ENCODE data around the gene PDE8B. TPM values are rescaled to one million over a fixed set of nuclear protein-coding genes. Genes with fewer than 3 reads are reported as not detected.
"Not testable (repeated sequence)": the region's sequence is repeated elsewhere in the genome, so short reads cannot be mapped to it uniquely, and the experiment has no call there.

PDE8B gene
- total RNA-seq, 1 experiment from 2014 or later, result 0.86 TPM

DNA sequence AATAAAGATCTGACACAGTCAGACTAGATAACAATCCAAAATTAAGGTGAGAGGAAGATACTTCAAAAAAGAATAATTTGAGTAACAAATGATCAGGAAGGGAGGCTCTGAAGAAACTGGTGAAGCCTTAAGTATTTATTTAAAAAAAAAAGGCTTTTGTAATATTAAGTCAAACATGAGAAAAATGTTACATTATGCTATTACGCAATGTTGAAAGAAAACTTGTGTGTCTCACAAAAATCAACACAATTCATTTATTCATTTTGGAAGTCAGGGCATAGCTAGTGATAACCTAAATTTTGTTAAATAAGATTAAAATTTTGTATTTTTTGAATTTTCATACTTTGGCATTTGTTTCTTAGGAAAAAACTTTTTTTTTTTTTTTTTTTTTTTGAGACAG is 253.4 kb downstream of the PDE8B start:
- ChIA-PET CTCF (no interaction called here), POLR2A (no interaction called here)
- H3K9me3 ChIP-seq, result no peaks in the 10 kb centered on the region
- peaks cover 8% of the 10 kb centered on the region; the same call in 1 of the 2 replicates for H3K4me1 ChIP-seq
- BruUV-seq (replicated peaks), result no TSS peak
- Mint-ChIP-seq H3K4me1 (ENCODE audit: low read depth, unreplicated experiment) (no peaks in the 10 kb centered on the region), H3K9me3 (ENCODE audit: unreplicated experiment) (no peaks in the 10 kb centered on the region), H3K36me3 (ENCODE audit: insufficient read depth, unreplicated experiment) (peaks cover 13% of the 10 kb centered on the region), H3K27ac (ENCODE audit: unreplicated experiment) (no peak overlapping the region), H3K27me3 (ENCODE audit: insufficient read depth, unreplicated experiment) (no peaks in the 10 kb centered on the region), H3K4me3 (ENCODE audit: unreplicated experiment) (no peak overlapping the region)
- TF ChIP-seq, protein P1, sequence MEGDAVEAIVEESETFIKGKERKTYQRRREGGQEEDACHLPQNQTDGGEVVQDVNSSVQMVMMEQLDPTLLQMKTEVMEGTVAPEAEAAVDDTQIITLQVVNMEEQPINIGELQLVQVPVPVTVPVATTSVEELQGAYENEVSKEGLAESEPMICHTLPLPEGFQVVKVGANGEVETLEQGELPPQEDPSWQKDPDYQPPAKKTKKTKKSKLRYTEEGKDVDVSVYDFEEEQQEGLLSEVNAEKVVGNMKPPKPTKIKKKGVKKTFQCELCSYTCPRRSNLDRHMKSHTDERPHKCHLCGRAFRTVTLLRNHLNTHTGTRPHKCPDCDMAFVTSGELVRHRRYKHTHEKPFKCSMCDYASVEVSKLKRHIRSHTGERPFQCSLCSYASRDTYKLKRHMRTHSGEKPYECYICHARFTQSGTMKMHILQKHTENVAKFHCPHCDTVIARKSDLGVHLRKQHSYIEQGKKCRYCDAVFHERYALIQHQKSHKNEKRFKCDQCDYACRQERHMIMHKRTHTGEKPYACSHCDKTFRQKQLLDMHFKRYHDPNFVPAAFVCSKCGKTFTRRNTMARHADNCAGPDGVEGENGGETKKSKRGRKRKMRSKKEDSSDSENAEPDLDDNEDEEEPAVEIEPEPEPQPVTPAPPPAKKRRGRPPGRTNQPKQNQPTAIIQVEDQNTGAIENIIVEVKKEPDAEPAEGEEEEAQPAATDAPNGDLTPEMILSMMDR (IDR thresholded peaks at IDR 0.05; ENCODE audit: insufficient read depth in 1 of 2, low read depth in 1 of 2, low read length in 1 of 2, severe bottlenecking in 1 of 2, unreplicated experiment in 1 of 2), result no peak
- no peak for DNase-seq
- intact Hi-C loops (cut with micrococcal nuclease; ENCODE audit: unreplicated experiment), result no loop called here
- H3K36me3 ChIP-seq (ENCODE audit: control insufficient read depth, insufficient read depth, low read length), result no peaks in the 10 kb centered on the region
- no peak overlapping the region for H3K4me3 ChIP-seq (ENCODE audit: low read depth, low read length)
- no peaks in the 10 kb centered on the region for H3K27me3 ChIP-seq (replicated peaks; ENCODE audit: control insufficient read depth, insufficient read depth, low read length)

DNA sequence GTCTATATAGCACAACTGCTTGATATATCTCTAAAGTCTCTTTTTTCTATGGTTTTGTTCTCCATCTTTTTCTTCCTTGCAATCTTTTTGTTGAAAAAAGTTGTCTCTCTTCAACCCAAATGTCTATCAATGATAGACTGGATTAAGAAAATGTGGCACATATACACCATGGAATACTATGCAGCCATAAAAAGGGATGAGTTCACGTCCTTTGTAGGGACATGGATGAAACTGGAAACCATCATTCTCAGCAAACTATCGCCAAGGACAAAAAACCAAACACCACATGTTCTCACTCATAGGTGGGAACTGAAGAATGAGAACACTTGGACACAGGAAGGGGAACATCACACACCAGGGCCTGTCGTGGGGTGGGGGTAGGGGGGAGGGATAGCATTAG is 258.4 kb downstream of the PDE8B start:
- H3K27ac Mint-ChIP-seq (ENCODE audit: unreplicated experiment); BruUV-seq (replicated peaks): not testable (repeated sequence)

DNA sequence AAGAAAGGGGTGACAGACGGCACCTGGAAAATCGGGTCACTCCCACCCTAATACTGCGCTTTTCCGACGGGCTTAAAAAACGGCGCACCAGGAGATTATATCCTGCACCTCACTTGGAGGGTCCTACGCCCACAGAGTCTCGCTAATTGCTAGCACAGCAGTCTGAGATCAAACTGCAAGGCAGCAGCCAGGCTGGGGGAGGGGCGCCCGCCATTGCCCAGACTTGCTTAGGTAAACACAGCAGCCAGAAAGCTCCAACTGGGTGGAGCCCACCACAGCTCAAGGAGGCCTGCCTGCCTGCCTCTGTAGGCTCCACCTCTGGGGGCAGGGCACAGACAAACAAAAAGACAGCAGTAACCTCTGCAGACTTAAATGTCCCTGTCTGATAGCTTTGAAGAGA is 264.6 kb downstream of the PDE8B start:
- H3K36me3 Mint-ChIP-seq (ENCODE audit: insufficient read depth, unreplicated experiment); H3K4me3 ChIP-seq (ENCODE audit: low read depth, low read length); H3K27ac Mint-ChIP-seq (ENCODE audit: unreplicated experiment); H3K27me3 ChIP-seq (replicated peaks; ENCODE audit: control insufficient read depth, insufficient read depth, low read length); H3K9me3 ChIP-seq; BruUV-seq (replicated peaks); POLR2A ChIA-PET; H3K27me3 Mint-ChIP-seq (ENCODE audit: insufficient read depth, unreplicated experiment); H3K36me3 ChIP-seq (ENCODE audit: control insufficient read depth, insufficient read depth, low read length); H3K4me3 Mint-ChIP-seq (ENCODE audit: unreplicated experiment); H3K9me3 Mint-ChIP-seq (ENCODE audit: unreplicated experiment); intact Hi-C loops (cut with micrococcal nuclease; ENCODE audit: unreplicated experiment); H3K4me1 Mint-ChIP-seq (ENCODE audit: low read depth, unreplicated experiment); H3K4me1 ChIP-seq; CTCF ChIA-PET: not testable (repeated sequence)
- DNase-seq, result peak; percentile 50 to 70

More for the DNA sequence above, 258.4 kb downstream of the PDE8B start:
- Mint-ChIP-seq H3K9me3 (ENCODE audit: unreplicated experiment) (peaks cover 20% of the 10 kb centered on the region), H3K36me3 (ENCODE audit: insufficient read depth, unreplicated experiment) (peaks cover 16% of the 10 kb centered on the region)
- H3K36me3 ChIP-seq (ENCODE audit: control insufficient read depth, insufficient read depth, low read length); H3K9me3 ChIP-seq; DNase-seq; H3K27me3 ChIP-seq (replicated peaks; ENCODE audit: control insufficient read depth, insufficient read depth, low read length); CTCF ChIA-PET; H3K27me3 Mint-ChIP-seq (ENCODE audit: insufficient read depth, unreplicated experiment); POLR2A ChIA-PET; H3K4me3 ChIP-seq (ENCODE audit: low read depth, low read length); H3K4me1 ChIP-seq; intact Hi-C loops (cut with micrococcal nuclease; ENCODE audit: unreplicated experiment); H3K4me3 Mint-ChIP-seq (ENCODE audit: unreplicated experiment); H3K4me1 Mint-ChIP-seq (ENCODE audit: low read depth, unreplicated experiment): not testable (repeated sequence)

Other genes with a start within 250 kb of the PDE8B start
- gene AGGF1, start 180.3 kb upstream of the PDE8B start, total RNA-seq (2022), result 20.2 and 28.6 TPM in 2 replicates
- gene ZBED3, start 123.4 kb upstream of the PDE8B start, total RNA-seq (2022), result 38.5 and 38.8 TPM in 2 replicates

Measured in Caco-2 (cell line).